K562 (cell line): Measurements from ENCODE around the gene CASP9. TPM values are rescaled to one million over a fixed set of nuclear protein-coding genes. Genes with fewer than 3 reads are reported as not detected.

Experiments used
- BCL6 ChIP-seq: fragments of 250-450 bp; sonication (Bioruptor Pico); IDR thresholded peaks from 2 replicates; pipeline ENCODE4 v1.4.0; 2020
- DNMT1 ChIP-seq: fragments of 450-650 bp; IDR thresholded peaks from 2 replicates; pipeline ENCODE4 v1.6.1; 2016; ENCODE audit warnings: antibody characterized with exemption, mild to moderate bottlenecking
- EHMT2 ChIP-seq: fragments of 450-650 bp; IDR thresholded peaks from 2 replicates; pipeline ENCODE4 v1.6.1; 2018; ENCODE audit warnings: antibody characterized with exemption
- FIP1L1 ChIP-seq: fragments of 200-400 bp; formaldehyde crosslinking; IDR thresholded peaks from 2 replicates; pipeline ENCODE4 v1.6.1; 2018; ENCODE audit warnings: mild to moderate bottlenecking, low read depth, low read length; ENCODE audit not compliant: poor library complexity, severe bottlenecking
- HNRNPLL ChIP-seq: fragments of 200-400 bp; formaldehyde crosslinking; IDR thresholded peaks from 2 replicates; pipeline ENCODE4 v1.6.1; 2017; ENCODE audit warnings: low read length, low read depth, mild to moderate bottlenecking; ENCODE audit not compliant: poor library complexity, severe bottlenecking
- IRF9 ChIP-seq: fragments of 450-650 bp; IDR thresholded peaks from 2 replicates; pipeline ENCODE4 v1.6.1; 2016; ENCODE audit warnings: missing biosample characterization, missing genetic modification characterization
- LARP7 ChIP-seq: fragments of 450-650 bp; IDR thresholded peaks from 2 replicates; pipeline ENCODE4 v1.6.1; 2016
- MCM3 ChIP-seq: fragments of 450-650 bp; IDR thresholded peaks from 2 replicates; pipeline ENCODE4 v1.6.1; 2016
- NFE2L1 ChIP-seq: fragments of 450-650 bp; IDR thresholded peaks from 2 replicates; pipeline ENCODE4 v1.6.1; 2016; ENCODE audit warnings: missing genetic modification characterization, low read depth, mild to moderate bottlenecking, missing compliant biosample characterization, moderate library complexity, borderline replicate concordance
- PHF21A ChIP-seq: fragments of 450-650 bp; IDR thresholded peaks from 2 replicates; pipeline ENCODE4 v1.6.1; 2017; ENCODE audit warnings: low read depth, borderline replicate concordance
- PHF8 ChIP-seq: fragments of 200-600 bp; sonication (generic); IDR thresholded peaks from 2 replicates; pipeline ENCODE4 v1.6.1; 2012; ENCODE audit warnings: mixed run types, mild to moderate bottlenecking, inconsistent platforms, low read length, moderate library complexity, borderline replicate concordance
- RFX1 ChIP-seq: fragments of 450-650 bp; IDR thresholded peaks from 2 replicates; pipeline ENCODE4 v1.6.1; 2016; ENCODE audit warnings: mild to moderate bottlenecking, moderate library complexity
- SAFB2 ChIP-seq: fragments of 200-400 bp; formaldehyde crosslinking; IDR thresholded peaks from 2 replicates; pipeline ENCODE4 v1.6.1; 2018; ENCODE audit warnings: borderline replicate concordance, low read length, low read depth, moderate library complexity; ENCODE audit not compliant: severe bottlenecking
- SMAD4 ChIP-seq: fragments of 250-450 bp; sonication (Bioruptor Pico); conservative IDR thresholded peaks from 2 replicates; pipeline ENCODE4 v1.8.0; 2021; ENCODE audit warnings: inconsistent platforms, mild to moderate bottlenecking, moderate library complexity
- ZFPM2 ChIP-seq: fragments of 250-450 bp; sonication (Bioruptor Pico); IDR thresholded peaks from 2 replicates; pipeline ENCODE4 v1.5.1; 2022; ENCODE audit warnings: mild to moderate bottlenecking
- ZNF184 ChIP-seq: sonication (generic); formaldehyde crosslinking; IDR thresholded peaks from 2 replicates; pipeline ENCODE4 v1.5.0; 2020; ENCODE audit warnings: missing genetic modification reagents
- ZNF232 ChIP-seq: sonication (generic); formaldehyde crosslinking; IDR thresholded peaks from 2 replicates; pipeline ENCODE4 v1.8.0; 2022; ENCODE audit warnings: mild to moderate bottlenecking, missing genetic modification reagents
- polyA plus RNA-seq, 8 experiments: library from polyadenylated mRNA; depleted of rRNA in 4 of 8; stranded (reverse) in 5 of 8; unstranded in 3 of 8; fragments of >200 nt; fragmentation: Nextera tagmentation in 2 of 8; fragmentation: Illumina TruSeq in 1 of 8; extraction: Ambion mirVana in 2 of 8; extraction: Trizol in 1 of 8; gene quantifications; 2 replicates each; pipeline versions ENCODE4 v1.2.1 to v1.2.3, GENCODE V29; 2011 to 2014; ENCODE audit warnings: inconsistent platforms in 1 of 8, missing spikeins in 1 of 8
- total RNA-seq, 7 experiments: library from RNA; depleted of rRNA in 6 of 7; stranded (reverse); fragments of >200 nt in 6 of 7; fragmentation: Illumina TruSeq in 2 of 7; extraction: Trizol in 2 of 7; gene quantifications; 2 replicates each; pipeline versions ENCODE4 v1.2.1 to v1.2.3, GENCODE V29; 2011 to 2021; ENCODE audit warnings: low replicate concordance in 1 of 7
- TF ChIP-seq, protein P1 (sequence below): sonication (generic); formaldehyde crosslinking; IDR thresholded peaks from 2 replicates; pipeline ENCODE4 v1.9.0; 2022; ENCODE audit warnings: mild to moderate bottlenecking, missing genetic modification reagents

CASP9 gene
- total and polyA plus RNA-seq, 9 of the 15 experiments (the other 6 are each of a cell fraction or from before 2014, with no cell fraction given), result 10.8 to 54.1 (median 30.7) TPM

DNA sequence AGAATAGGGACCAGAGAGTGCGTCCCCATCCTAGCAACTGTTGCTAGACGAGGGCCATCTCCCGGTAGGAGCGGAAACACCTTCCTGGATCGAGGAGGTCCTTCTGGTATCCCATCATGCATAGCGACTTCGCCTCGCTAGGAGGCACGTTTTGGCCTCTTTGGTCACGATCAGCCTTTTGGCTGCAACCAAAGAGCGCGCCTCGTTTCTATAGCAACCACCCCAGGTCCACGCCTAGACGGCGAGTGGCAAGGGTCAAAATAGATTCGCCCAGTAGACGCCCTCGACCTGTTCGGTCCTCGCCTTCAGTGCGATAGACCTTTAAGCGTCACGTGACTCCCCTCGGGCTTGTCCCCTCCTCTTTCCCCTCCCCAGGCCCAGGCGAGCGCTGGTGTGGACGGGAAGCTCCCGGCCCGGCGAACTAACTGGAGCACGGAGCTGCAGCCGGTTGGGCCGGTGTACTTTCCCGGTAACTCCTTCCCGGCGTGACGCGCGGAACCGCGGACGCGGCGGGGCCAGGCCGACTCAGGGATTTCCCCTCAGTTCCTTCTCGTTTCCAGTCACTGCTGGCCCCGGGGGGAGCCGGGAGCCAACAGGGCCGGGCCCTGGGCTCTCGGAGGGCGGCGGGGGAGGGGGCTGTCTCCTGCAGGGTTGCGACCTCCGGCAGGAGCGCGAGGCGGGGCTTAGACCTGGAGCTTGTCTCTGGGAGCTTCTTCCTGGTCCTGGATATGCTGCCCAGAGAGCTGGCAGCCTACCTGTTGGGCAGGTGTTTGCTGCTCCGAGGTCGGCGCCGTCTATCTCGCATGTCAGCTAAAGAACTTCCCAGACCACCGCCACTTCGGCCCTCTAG lies 2.7 kb upstream of the CASP9 start, which contains the start of gene DNAJC16 (continued):
- TF ChIP-seq FIP1L1 (peak; percentile 65), PHF21A (no peak; the same call in 1 of the 2 replicates), BCL6 (CRISPR knock-in tag) (no peak), SMAD4 (CRISPR knock-in tag) (peak; percentile 84), EHMT2 (no peak), RFX1 (peak; percentile 100), MCM3 (no peak), DNMT1 (no peak), NFE2L1 (no peak), ZNF232 (CRISPR knock-in tag) (no peak), LARP7 (no peak), ZFPM2 (CRISPR knock-in tag) (no peak), PHF8 (peak; percentile 97), IRF9 (tag) (no peak), SAFB2 (no peak), HNRNPLL (peak; percentile 56), ZNF184 (CRISPR knock-in tag) (no peak)
- TF ChIP-seq, protein P1, sequence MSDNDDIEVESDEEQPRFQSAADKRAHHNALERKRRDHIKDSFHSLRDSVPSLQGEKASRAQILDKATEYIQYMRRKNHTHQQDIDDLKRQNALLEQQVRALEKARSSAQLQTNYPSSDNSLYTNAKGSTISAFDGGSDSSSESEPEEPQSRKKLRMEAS (CRISPR knock-in tag), result peak; percentile 96
